Subcutaneous adipose tissue (tissue), 4 donors: Measurements from ENCODE around the gene ZSCAN30. TPM values are rescaled to one million over a fixed set of nuclear protein-coding genes. Genes with fewer than 3 reads are reported as not detected.

Experiments
- total RNA-seq, 4 donors: library from RNA; depleted of rRNA; stranded (reverse); fragments of >200 nt; gene quantifications; one replicate each; pipeline ENCODE4 v1.1.0, GENCODE V29; 2016
- TF ChIP-seq, protein P1 (sequence below): fragments of 450-650 bp; IDR thresholded peaks from one replicate; pipeline ENCODE4 v1.5.1; 2016; ENCODE audit warnings: low read depth, mild to moderate bottlenecking, control low read depth, antibody characterized with exemption, moderate library complexity

Gene ZSCAN30
- total RNA-seq, 4 donors from 2014 or later = 17.7 to 20.1 (median 19.0) TPM

DNA sequence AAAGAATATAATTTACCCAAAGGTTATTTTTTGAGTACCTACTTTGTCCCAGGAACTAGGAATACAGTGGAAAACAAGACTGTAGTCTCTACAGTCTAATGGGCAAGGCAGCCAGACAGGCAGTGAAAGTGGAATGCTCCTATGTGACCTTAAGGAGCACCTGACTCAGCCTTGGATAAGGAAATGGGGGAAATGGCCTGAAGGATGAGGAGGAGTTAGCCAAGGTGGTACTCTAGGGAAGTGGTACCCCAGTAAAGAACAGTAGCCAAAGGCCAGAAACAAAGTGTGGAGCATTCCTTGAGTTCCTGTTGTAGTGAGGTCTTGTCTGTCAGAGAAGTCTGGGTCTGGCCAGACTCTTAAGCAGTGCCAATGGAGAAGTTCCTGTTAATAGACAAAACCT, 43.2 kb downstream of the ZSCAN30 start:
- TF ChIP-seq, protein P1, sequence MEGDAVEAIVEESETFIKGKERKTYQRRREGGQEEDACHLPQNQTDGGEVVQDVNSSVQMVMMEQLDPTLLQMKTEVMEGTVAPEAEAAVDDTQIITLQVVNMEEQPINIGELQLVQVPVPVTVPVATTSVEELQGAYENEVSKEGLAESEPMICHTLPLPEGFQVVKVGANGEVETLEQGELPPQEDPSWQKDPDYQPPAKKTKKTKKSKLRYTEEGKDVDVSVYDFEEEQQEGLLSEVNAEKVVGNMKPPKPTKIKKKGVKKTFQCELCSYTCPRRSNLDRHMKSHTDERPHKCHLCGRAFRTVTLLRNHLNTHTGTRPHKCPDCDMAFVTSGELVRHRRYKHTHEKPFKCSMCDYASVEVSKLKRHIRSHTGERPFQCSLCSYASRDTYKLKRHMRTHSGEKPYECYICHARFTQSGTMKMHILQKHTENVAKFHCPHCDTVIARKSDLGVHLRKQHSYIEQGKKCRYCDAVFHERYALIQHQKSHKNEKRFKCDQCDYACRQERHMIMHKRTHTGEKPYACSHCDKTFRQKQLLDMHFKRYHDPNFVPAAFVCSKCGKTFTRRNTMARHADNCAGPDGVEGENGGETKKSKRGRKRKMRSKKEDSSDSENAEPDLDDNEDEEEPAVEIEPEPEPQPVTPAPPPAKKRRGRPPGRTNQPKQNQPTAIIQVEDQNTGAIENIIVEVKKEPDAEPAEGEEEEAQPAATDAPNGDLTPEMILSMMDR = no peak

DNA sequence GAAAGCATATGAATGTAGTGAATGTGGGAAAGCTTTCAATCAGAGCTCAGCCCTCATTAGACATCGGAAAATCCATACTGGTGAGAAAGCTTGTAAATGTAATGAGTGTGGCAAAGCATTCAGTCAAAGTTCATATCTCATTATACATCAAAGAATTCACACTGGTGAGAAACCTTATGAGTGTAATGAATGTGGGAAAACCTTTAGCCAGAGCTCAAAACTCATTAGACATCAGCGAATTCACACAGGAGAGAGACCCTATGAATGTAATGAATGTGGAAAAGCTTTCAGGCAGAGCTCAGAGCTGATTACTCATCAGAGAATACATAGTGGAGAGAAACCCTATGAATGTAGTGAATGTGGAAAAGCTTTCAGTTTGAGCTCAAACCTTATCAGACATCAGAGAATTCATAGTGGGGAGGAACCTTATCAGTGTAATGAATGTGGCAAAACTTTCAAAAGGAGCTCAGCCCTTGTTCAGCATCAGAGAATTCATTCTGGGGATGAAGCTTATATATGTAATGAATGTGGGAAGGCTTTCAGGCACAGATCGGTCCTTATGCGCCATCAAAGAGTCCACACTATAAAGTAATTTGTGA, 44.2 kb downstream of the ZSCAN30 start:
- TF ChIP-seq, protein P1 = no peak

DNA sequence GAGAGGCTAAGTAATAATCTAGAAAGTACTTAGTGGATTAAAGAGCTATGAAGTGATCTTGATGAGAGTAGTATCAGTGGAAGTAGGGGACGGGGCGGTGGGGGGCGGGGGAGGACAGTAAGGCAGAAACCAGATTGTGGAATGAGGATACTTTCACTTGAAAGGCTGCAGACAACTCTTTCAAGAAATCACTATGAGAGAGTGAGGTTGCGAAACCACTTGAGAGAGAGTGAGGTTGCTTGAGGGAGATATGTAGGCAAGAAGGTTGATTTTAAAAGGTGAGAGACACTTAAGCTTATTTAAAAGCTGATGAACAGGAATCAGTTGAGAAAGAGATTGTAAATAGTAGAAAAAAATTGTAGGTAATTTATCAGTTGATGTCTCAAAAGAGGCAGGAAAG, 45.4 kb downstream of the ZSCAN30 start:
- TF ChIP-seq, protein P1 = no peak

DNA sequence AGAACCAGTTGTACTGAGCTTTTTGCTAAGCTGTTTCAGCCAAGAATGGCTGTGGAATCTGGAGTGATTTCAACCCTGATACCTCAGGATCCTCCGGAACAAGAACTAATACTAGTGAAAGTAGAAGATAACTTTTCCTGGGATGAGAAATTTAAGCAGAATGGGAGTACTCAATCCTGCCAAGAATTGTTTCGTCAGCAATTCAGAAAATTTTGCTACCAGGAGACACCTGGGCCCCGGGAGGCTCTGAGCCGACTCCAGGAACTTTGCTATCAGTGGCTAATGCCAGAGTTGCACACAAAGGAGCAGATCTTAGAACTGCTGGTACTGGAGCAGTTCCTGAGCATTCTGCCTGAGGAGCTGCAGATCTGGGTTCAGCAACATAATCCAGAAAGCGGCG, 47.6 kb downstream of the ZSCAN30 start:
- TF ChIP-seq, protein P1 = no peak

DNA sequence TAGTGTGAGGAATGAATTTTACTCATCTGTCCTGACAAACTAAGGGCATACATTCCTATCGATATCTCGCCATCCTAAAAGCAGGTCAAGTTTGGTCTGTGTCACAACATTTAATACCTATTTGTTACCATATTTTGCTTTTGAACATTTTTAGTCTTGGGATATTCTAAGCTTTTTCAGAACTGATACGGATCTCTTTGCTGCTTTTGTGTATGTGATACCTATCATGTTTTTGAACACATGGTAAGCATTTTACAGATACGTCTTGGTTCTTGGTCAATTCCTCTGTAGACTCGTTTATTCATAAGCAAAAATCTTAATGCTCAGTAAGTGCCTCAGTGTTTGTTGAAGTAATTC, 48.6 kb downstream of the ZSCAN30 start:
- TF ChIP-seq, protein P1 = no peak

DNA sequence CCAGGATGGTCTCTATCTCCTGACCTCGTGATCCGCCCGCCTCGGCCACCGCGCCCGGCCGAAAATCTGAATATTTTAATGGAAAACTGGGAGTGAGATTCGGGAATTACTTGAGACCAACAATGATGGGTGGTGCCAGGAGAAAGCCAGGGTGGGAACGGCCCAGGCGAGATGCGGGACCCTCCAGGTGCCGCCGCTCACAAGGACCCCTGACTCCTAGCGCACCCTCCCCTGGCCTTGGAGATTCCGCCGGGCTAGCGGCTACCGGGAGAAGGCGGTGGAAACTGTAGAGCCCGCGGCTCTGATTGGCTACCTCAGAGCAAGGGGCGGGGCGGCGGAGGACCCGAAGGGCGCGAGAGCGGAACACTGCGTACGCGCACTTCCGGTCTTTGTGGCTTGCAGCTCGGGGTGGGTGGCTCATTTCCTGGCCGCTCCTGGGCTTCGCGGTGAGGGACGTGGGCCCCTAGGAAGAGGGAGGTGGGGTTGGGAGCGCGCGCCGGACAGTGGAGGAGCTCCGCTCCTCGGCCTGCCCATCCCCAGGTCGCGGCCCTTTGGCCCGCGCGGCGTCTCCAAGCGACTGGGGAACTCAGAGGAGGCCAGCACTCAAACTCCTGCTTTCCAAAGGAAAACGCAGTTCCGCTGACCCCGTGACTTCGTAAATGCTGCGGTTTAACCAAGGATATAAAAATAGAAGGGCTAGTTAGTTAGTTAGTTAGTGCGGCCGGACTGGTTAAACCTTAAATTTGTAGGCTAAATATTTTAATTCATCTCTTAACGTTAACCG, 49.2 kb downstream of the ZSCAN30 start, which contains the start of gene ZNF397:
Gene ZNF397, plus strand, starts transcription at position 371 of the 784 bp plus-strand sequence. CDS start 1,437 bp downstream, outside the sequence.
- TF ChIP-seq, protein P1 = no peak

DNA sequence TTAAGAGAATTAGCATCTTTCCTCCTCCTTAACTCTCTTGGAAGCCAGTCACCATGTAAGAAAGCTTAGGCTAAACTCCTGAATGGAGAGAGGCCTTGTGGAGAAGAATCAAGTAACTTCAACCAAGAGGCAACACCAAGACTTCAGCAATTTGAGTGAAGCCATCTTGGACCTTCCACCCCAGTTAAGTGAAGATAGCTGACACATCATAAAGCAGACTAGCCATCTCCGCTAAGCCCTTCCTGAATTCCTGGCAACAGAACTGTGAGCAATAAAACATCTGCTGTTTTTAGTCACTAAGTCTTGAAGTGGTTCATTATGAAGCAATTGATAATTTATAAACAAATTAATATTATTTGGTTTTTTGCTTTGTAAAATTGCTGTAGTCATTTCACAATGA, 50.7 kb downstream of the ZSCAN30 start:
- TF ChIP-seq, protein P1 = no peak
